Measurements from ENCODE around the gene STAT5B. TPM values are rescaled to one million over a fixed set of nuclear protein-coding genes. Genes with fewer than 3 reads are reported as not detected.
"Not testable (repeated sequence)": the region's sequence is repeated elsewhere in the genome, so short reads cannot be mapped to it uniquely, and the experiment has no call there.

Gene STAT5B
- polyA plus RNA-seq, 2 donors = 14.0 to 14.4 TPM

DNA sequence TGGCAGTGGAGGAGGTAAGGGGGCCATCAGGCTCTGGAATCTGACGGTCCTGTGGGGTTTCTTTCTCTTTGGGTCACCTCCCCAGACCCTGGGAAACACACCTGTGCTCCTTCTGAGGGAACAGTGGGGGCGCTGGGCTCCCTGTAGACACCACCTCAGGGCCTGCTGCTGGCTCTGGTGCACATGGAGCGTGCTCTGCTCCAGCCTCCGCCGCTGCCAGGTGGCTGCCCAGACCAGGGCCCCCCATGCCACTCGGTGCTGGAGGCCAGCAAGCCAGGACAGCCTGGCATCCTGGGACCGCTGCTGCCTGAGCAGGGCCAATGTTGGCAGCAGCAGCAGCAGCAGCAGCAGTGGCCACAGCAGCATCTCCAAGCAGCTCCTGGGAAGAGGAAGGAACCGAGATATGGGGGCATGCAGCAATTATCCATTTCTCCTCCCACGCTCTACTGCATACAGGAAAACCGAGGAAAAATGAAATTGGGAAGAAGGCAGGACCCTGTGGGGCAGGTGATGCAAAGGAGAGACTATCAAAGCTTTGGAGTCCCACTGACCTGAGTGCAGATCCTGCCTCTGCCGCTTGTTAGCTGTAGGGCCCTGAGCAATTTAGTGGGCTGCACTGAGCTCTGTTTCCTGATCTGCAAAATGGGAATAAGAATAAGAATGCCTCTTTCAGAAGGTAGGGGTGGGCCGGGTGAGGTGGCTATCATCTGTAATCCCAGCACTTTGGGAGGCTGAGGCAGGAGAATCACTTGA is 82.8 kb downstream of the STAT5B start:
- H3K27me3 ChIP-seq (ENCODE audit: control insufficient read depth in 1 of 2, insufficient read depth in 2 of 2, low read length in 2 of 2) = no peaks in the 10 kb centered on the region
- WGBS, 2 donors = 80 to 81% methylated on average over 12 of the region's 12 CpGs
- no peaks in the 10 kb centered on the region for H3K36me3 ChIP-seq (ENCODE audit: control insufficient read depth in 2 of 2, insufficient read depth in 2 of 2, low read length in 1 of 2)
- H3K9me3 ChIP-seq (ENCODE audit: control insufficient read depth in 2 of 2, insufficient read depth in 1 of 2, low read depth in 1 of 2, low read length in 1 of 2) = no peaks in the 10 kb centered on the region
- H3K27ac ChIP-seq (ENCODE audit: low read depth in 2 of 2, low read length in 1 of 2) = peak overlapping the region in 1 of 2 donors; percentile 83
- peak overlapping the region; percentile 81 to 85 for H3K4me3 ChIP-seq (ENCODE audit: low read depth in 1 of 2, low read length in 2 of 2)
- peaks cover 2 to 7% of the 10 kb centered on the region in 2 donors for H3K4me1 ChIP-seq (ENCODE audit: control insufficient read depth in 2 of 2, insufficient read depth in 2 of 2, low read length in 1 of 2)

DNA sequence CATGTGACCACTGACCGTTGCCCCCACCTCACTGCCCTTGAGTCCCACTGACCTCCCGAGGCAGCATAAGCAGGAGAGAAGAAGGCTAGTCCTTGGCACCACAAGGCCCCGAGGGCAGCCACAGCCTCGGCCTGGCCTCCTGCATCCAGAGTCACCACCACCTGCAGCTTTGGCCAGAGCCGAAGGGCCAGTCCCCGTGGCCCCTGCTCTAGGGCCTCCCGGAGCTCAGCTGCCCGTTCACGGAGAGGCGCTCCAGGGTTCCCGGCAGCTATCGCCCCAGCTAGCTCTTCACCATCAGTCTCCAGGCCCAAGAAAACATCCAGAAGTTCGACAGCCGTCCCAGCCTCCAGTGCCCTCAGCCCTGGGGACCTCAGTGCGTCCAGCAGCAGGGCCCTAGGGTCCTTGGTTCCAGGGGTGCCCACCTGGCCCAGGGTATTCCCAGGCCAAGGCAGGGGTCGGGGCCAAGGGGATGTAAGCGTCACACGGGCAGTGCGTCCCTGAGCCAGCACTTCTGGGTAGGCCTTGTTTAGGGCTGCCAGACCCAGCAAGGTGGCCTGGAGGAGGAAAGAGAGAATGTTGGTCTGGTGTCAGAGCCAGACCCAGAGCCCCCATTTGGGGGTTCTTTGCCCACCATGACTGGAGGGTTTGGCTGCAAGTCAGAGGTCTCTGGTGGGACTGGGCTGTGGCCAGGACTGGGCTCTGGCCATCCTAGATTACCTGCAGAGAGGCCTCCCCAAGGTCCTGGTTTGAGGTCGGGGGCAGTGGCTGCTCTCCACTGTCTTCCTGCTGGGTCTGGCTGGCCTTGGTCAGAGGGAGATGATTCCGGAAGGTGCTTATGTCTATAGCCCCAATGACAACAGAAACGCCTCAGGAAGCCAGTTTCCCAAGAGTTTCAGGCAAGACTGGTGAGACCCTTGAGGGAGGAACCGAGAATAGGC is 83.7 kb downstream of the STAT5B start:
- no peak overlapping the region for H3K27ac ChIP-seq (ENCODE audit: low read depth in 2 of 2, low read length in 1 of 2)
- 92 to 93% methylated on average over 23 of the region's 23 CpGs for WGBS, 2 donors
- no peaks in the 10 kb centered on the region for H3K27me3 ChIP-seq (ENCODE audit: control insufficient read depth in 1 of 2, insufficient read depth in 2 of 2, low read length in 2 of 2)
- no peaks in the 10 kb centered on the region for H3K36me3 ChIP-seq (ENCODE audit: control insufficient read depth in 2 of 2, insufficient read depth in 2 of 2, low read length in 1 of 2)
- H3K4me3 ChIP-seq (ENCODE audit: low read depth in 1 of 2, low read length in 2 of 2) = no peak overlapping the region
- peaks cover 2 to 7% of the 10 kb centered on the region in 2 donors for H3K4me1 ChIP-seq (ENCODE audit: control insufficient read depth in 2 of 2, insufficient read depth in 2 of 2, low read length in 1 of 2)
- H3K9me3 ChIP-seq (ENCODE audit: control insufficient read depth in 2 of 2, insufficient read depth in 1 of 2, low read depth in 1 of 2, low read length in 1 of 2) = no peaks in the 10 kb centered on the region

DNA sequence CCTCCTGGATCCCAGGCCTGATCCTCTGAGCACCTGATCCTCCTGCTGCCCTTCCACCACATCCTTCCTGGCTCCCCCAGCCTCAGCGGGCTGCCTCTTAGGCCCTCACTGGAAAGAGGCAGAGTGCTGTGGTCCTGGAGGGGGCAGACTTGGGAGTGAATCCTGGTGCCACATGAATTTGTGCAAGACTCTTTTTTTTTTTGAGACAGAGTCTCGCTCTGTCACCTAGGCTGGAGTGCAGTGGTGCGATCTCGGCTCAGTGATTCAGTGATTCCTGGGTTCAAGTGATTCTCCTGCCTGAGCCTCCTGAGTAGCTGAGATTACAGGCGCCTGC is 84.9 kb downstream of the STAT5B start:
- H3K4me1 ChIP-seq (ENCODE audit: control insufficient read depth in 2 of 2, insufficient read depth in 2 of 2, low read length in 1 of 2) = peaks cover 2 to 7% of the 10 kb centered on the region in 2 donors
- no peaks in the 10 kb centered on the region for H3K27me3 ChIP-seq (ENCODE audit: control insufficient read depth in 1 of 2, insufficient read depth in 2 of 2, low read length in 2 of 2)
- H3K27ac ChIP-seq (ENCODE audit: low read depth in 2 of 2, low read length in 1 of 2) = no peak overlapping the region
- H3K9me3 ChIP-seq (ENCODE audit: control insufficient read depth in 2 of 2, insufficient read depth in 1 of 2, low read depth in 1 of 2, low read length in 1 of 2) = no peaks in the 10 kb centered on the region
- WGBS, 2 donors = 95% methylated on average over 5 of the region's 5 CpGs
- H3K4me3 ChIP-seq (ENCODE audit: low read depth in 1 of 2, low read length in 2 of 2) = no peak overlapping the region
- H3K36me3 ChIP-seq (ENCODE audit: control insufficient read depth in 2 of 2, insufficient read depth in 2 of 2, low read length in 1 of 2) = no peaks in the 10 kb centered on the region

DNA sequence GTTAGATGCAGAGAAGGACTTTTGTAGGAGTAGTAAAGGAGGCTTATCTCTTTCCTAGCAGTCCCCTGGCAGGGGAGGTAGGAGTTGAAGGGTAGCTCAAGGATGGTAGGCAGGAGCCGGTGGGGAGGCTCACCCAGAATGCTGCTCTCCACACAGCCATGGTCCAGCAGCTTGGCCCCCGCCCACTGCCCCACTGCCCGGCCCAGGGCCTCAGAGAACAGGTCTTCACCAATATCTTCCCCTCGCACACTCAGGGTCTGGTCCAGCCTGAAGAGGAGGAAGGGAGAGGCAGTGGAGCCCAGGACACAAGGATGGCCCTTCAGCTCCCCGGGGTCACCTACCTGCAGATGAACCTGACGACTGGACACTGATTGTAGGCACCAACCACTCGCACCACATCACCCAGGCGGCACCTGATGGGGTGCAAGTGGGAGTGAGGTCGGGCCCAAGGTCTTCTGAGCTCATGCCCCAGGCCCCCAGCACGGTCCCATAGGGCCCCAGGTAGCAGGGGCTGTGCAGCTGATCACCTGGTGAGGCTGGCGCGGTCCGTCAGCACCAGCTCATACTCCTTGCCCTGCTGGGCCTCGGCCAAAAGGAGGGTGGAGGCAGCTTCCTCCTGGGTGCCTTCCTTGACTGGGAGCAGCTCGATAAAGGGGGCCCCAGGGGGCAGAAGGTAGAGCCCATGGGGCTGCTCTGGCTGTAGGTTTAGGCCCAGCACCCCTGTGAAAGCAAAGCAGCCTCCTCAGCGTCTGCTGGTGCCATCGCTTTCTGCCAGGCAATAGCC is 85.5 kb downstream of the STAT5B start:
- WGBS, 2 donors = 80 to 87% methylated on average over 16 to 17 of the region's 17 CpGs
- Histone ChIP-seq H3K9me3 (ENCODE audit: control insufficient read depth in 2 of 2, insufficient read depth in 1 of 2, low read depth in 1 of 2, low read length in 1 of 2) (no peaks in the 10 kb centered on the region), H3K36me3 (ENCODE audit: control insufficient read depth in 2 of 2, insufficient read depth in 2 of 2, low read length in 1 of 2) (no peaks in the 10 kb centered on the region), H3K4me3 (ENCODE audit: low read depth in 1 of 2, low read length in 2 of 2) (no peak overlapping the region), H3K4me1 (ENCODE audit: control insufficient read depth in 2 of 2, insufficient read depth in 2 of 2, low read length in 1 of 2) (peaks cover 2 to 7% of the 10 kb centered on the region in 2 donors), H3K27me3 (ENCODE audit: control insufficient read depth in 1 of 2, insufficient read depth in 2 of 2, low read length in 2 of 2) (no peaks in the 10 kb centered on the region), H3K27ac (ENCODE audit: low read depth in 2 of 2, low read length in 1 of 2) (no peak overlapping the region)

DNA sequence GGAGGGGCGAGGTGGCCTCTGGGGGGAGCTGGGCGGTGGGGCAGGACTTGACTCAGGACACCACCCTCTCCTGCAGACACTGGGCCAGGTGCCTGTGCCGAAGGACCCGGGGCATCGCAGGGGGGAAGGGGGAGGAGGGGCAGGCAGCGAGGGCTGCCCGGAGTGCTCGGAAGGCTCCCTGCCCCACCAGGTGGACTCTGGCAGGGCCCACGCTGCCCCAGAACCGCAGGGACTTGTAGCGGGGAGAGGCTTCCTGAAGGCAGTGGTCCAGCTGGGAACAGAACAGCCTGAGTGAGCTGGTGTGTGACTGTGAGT is 86.6 kb downstream of the STAT5B start:
- peaks cover 2 to 8% of the 10 kb centered on the region in 2 donors for H3K4me1 ChIP-seq (ENCODE audit: control insufficient read depth in 2 of 2, insufficient read depth in 2 of 2, low read length in 1 of 2)
- H3K27me3 ChIP-seq (ENCODE audit: control insufficient read depth in 1 of 2, insufficient read depth in 2 of 2, low read length in 2 of 2) = no peaks in the 10 kb centered on the region
- H3K36me3 ChIP-seq (ENCODE audit: control insufficient read depth in 2 of 2, insufficient read depth in 2 of 2, low read length in 1 of 2) = no peaks in the 10 kb centered on the region
- 69 to 84% methylated on average over 11 of the region's 11 CpGs for WGBS, 2 donors
- H3K9me3 ChIP-seq (ENCODE audit: control insufficient read depth in 2 of 2, insufficient read depth in 1 of 2, low read depth in 1 of 2, low read length in 1 of 2) = no peaks in the 10 kb centered on the region
- no peak overlapping the region for H3K4me3 ChIP-seq (ENCODE audit: low read depth in 1 of 2, low read length in 2 of 2)
- H3K27ac ChIP-seq (ENCODE audit: low read depth in 2 of 2, low read length in 1 of 2) = no peak overlapping the region

DNA sequence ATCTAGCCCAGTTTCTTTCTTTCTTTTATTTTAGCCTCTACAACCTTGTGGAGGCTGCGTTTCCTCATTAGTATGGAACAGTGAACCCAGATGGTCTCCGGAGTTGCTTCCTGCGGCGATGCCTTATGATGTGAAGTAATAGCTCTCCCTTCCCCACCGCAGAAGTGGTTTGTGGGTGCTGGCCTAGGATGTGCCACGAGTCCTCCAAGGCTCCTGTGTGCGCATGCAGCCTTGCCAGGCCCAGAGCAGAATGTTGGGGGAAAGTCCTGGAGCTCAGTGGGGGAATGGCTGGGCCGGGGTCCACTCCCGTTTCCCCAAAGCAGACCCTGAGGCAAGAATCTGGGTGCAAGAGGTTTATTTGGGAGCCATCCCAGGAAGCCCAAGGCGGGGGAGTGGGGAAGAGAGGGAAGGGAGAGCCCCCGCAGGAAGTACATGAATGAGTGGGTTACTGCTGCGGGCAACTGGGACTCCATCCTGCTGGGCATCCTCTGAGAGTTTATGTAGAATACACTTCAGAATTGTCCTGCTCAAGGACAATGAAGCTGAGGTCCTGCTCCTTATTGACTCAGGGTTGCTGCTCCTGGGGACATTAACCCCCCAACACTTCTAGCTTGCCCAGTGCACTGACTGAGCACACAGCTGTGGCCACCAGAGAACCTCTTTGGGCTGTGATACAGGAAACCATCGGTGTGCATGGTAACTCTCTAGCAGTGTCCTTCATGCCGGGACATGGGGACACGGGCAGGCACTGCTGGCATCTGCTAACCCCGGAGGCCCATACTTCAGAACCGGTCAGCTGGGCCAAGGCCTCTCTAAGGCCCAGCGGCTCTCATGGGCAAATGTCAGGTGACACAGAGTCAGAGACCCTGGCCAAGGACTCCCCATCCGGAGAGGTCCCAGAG is 87.2 kb downstream of the STAT5B start:
- no peaks in the 10 kb centered on the region for H3K27me3 ChIP-seq (ENCODE audit: control insufficient read depth in 1 of 2, insufficient read depth in 2 of 2, low read length in 2 of 2)
- no peaks in the 10 kb centered on the region for H3K9me3 ChIP-seq (ENCODE audit: control insufficient read depth in 2 of 2, insufficient read depth in 1 of 2, low read depth in 1 of 2, low read length in 1 of 2)
- no peak overlapping the region for H3K4me3 ChIP-seq (ENCODE audit: low read depth in 1 of 2, low read length in 2 of 2)
- WGBS, 2 donors = 82 to 84% methylated on average over 19 of the region's 19 CpGs
- no peaks in the 10 kb centered on the region for H3K36me3 ChIP-seq (ENCODE audit: control insufficient read depth in 2 of 2, insufficient read depth in 2 of 2, low read length in 1 of 2)
- H3K4me1 ChIP-seq (ENCODE audit: control insufficient read depth in 2 of 2, insufficient read depth in 2 of 2, low read length in 1 of 2) = peaks cover 0 to 10% of the 10 kb centered on the region in 2 donors
- no peak overlapping the region for H3K27ac ChIP-seq (ENCODE audit: low read depth in 2 of 2, low read length in 1 of 2)

DNA sequence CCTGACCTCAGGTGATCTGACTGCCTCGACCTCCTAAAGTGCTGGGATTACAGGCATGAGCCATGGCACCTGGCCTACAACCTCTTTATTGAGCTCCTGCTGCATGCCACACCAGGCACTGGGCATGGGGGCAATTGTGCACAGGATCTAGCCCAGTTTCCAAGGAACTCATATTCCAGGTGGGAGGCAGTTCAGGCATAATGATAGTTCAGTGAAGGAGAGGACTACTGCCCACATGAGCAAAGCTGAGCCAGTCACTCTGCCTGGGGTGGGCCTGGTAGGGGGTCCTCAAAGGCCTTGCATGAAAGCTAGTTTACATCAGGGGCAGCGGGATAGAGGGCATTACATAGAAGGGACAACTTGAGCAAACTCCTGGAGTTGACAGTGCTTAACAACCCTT is 88.4 kb downstream of the STAT5B start:
- no peaks in the 10 kb centered on the region for H3K36me3 ChIP-seq (ENCODE audit: control insufficient read depth in 2 of 2, insufficient read depth in 2 of 2, low read length in 1 of 2)
- no peak overlapping the region for H3K4me3 ChIP-seq (ENCODE audit: low read depth in 1 of 2, low read length in 2 of 2)
- H3K27me3 ChIP-seq (ENCODE audit: control insufficient read depth in 1 of 2, insufficient read depth in 2 of 2, low read length in 2 of 2) = no peaks in the 10 kb centered on the region
- H3K9me3 ChIP-seq (ENCODE audit: control insufficient read depth in 2 of 2, insufficient read depth in 1 of 2, low read depth in 1 of 2, low read length in 1 of 2) = no peaks in the 10 kb centered on the region
- H3K4me1 ChIP-seq (ENCODE audit: control insufficient read depth in 2 of 2, insufficient read depth in 2 of 2, low read length in 1 of 2) = peaks cover 0 to 10% of the 10 kb centered on the region in 2 donors
- no peak overlapping the region for H3K27ac ChIP-seq (ENCODE audit: low read depth in 2 of 2, low read length in 1 of 2)
- 76 to 81% methylated on average over 2 of the region's 2 CpGs for WGBS, 2 donors

DNA sequence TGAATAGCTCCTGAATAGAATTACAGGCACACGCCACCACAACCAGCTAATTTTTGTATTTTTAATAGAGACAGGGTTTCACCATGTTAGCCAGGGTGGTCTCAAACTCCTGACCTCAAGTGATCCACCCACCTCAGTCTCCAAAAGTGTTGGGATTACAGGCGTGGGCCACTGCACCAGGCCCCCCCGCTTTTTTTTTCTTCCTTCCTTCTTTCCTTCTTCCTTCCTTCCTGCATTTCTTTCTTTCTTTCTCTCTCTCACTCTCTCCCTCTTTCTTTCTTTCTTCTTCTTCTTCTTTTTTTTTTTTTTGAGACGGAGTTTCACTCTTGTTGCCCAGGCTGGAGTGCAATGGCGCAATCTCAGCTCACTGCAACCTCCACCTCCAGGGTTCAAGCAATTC is 90.0 kb downstream of the STAT5B start:
- not testable (repeated sequence) for H3K4me3 ChIP-seq (ENCODE audit: low read depth in 1 of 2, low read length in 2 of 2); H3K27ac ChIP-seq (ENCODE audit: low read depth in 2 of 2, low read length in 1 of 2); H3K27me3 ChIP-seq (ENCODE audit: control insufficient read depth in 1 of 2, insufficient read depth in 2 of 2, low read length in 2 of 2); H3K4me1 ChIP-seq (ENCODE audit: control insufficient read depth in 2 of 2, insufficient read depth in 2 of 2, low read length in 1 of 2); H3K36me3 ChIP-seq (ENCODE audit: control insufficient read depth in 2 of 2, insufficient read depth in 2 of 2, low read length in 1 of 2); H3K9me3 ChIP-seq (ENCODE audit: control insufficient read depth in 2 of 2, insufficient read depth in 1 of 2, low read depth in 1 of 2, low read length in 1 of 2)
- WGBS, 2 donors = 88 to 90% methylated on average over 5 of the region's 5 CpGs

DNA sequence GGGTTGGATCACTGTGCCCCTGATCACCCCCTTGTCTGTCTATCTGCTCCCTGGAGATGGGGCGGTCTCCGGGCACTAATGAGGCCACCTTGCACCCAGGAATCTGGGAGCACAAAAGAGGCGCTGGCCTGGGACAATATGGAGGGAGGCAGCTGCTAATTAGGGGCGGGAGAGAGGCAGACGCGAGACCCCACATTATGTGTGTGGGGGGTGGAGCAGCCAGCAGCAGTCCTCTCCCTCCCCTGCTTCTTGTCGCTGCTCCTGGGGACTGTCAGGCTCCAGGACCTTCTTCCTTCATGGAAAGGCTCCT is 90.6 kb downstream of the STAT5B start:
- Histone ChIP-seq H3K27me3 (ENCODE audit: control insufficient read depth in 1 of 2, insufficient read depth in 2 of 2, low read length in 2 of 2) (peaks cover 0 to 2% of the 10 kb centered on the region in 2 donors), H3K4me1 (ENCODE audit: control insufficient read depth in 2 of 2, insufficient read depth in 2 of 2, low read length in 1 of 2) (peaks cover 5 to 10% of the 10 kb centered on the region in 2 donors), H3K27ac (ENCODE audit: low read depth in 2 of 2, low read length in 1 of 2) (no peak overlapping the region), H3K36me3 (ENCODE audit: control insufficient read depth in 2 of 2, insufficient read depth in 2 of 2, low read length in 1 of 2) (no peaks in the 10 kb centered on the region), H3K9me3 (ENCODE audit: control insufficient read depth in 2 of 2, insufficient read depth in 1 of 2, low read depth in 1 of 2, low read length in 1 of 2) (no peaks in the 10 kb centered on the region), H3K4me3 (ENCODE audit: low read depth in 1 of 2, low read length in 2 of 2) (no peak overlapping the region)
- WGBS, 2 donors = 68 to 71% methylated on average over 6 to 7 of the region's 7 CpGs

All from esophagus (tissue), 2 donors.